ENCODE results near the gene LTA4H. TPM values are rescaled to one million over a fixed set of nuclear protein-coding genes. Genes with fewer than 3 reads are reported as not detected.

Gene LTA4H
- total RNA-seq, 2 donors from 2014 or later: 112 to 141 TPM

DNA sequence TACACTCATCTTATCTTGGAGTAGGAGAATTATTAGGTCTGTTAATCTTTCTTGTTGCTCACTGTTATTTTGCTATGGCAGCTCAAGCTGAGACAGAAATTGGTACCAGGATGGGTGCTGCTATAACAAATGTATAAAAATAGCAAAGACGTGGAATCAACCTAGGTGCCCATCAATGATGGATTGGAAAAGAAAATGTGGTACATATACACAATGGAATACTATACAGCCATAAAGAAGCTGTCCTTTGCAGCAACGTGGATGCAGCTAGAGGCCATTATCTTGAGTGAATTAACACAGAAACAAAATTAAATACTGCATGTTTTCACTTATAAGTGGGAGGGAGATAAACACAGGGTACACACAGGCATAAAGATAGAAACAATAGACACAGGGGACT, 14.8 kb upstream of the LTA4H start:
- no peaks in the 10 kb centered on the region for H3K27me3 ChIP-seq (ENCODE audit: control insufficient read depth, insufficient read depth, low read length, poor library complexity, severe bottlenecking)
- Mint-ChIP-seq H3K4me3 (no peak overlapping the region), H3K4me1 (peaks cover 25% of the 10 kb centered on the region), H3K36me3 (ENCODE audit: low read depth) (no peaks in the 10 kb centered on the region), H3K27ac (no peak overlapping the region), H3K9me3 (peaks cover 23% of the 10 kb centered on the region), H3K27me3 (ENCODE audit: insufficient read depth) (peaks cover 2% of the 10 kb centered on the region)
- H3K4me3 ChIP-seq (ENCODE audit: low read length): no peak overlapping the region
- H3K9ac ChIP-seq (ENCODE audit: extremely low read depth, low read length, poor library complexity, severe bottlenecking): no peak overlapping the region
- no peak overlapping the region for H3K27ac ChIP-seq (ENCODE audit: low read depth, low read length)
- peaks cover 10% of the 10 kb centered on the region for H3K4me1 ChIP-seq (ENCODE audit: control insufficient read depth, insufficient read depth, low read length)
- TF ChIP-seq, protein P1, sequence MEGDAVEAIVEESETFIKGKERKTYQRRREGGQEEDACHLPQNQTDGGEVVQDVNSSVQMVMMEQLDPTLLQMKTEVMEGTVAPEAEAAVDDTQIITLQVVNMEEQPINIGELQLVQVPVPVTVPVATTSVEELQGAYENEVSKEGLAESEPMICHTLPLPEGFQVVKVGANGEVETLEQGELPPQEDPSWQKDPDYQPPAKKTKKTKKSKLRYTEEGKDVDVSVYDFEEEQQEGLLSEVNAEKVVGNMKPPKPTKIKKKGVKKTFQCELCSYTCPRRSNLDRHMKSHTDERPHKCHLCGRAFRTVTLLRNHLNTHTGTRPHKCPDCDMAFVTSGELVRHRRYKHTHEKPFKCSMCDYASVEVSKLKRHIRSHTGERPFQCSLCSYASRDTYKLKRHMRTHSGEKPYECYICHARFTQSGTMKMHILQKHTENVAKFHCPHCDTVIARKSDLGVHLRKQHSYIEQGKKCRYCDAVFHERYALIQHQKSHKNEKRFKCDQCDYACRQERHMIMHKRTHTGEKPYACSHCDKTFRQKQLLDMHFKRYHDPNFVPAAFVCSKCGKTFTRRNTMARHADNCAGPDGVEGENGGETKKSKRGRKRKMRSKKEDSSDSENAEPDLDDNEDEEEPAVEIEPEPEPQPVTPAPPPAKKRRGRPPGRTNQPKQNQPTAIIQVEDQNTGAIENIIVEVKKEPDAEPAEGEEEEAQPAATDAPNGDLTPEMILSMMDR (conservative IDR thresholded peaks at IDR 0.05): no peak
- H3K9me3 ChIP-seq (ENCODE audit: control insufficient read depth, low read length): peaks cover 11% of the 10 kb centered on the region
- 80% methylated on average over 2 of the region's 2 CpGs; no CpG with 5 or more reads in 1 of the 2 experiments for WGBS, 2 experiments (ENCODE audit: insufficient coverage in 1 of 2, insufficient read length in 1 of 2)
- H3K36me3 ChIP-seq (ENCODE audit: control insufficient read depth, insufficient read depth, low read length): no peaks in the 10 kb centered on the region
- no peak for DNase-seq

DNA sequence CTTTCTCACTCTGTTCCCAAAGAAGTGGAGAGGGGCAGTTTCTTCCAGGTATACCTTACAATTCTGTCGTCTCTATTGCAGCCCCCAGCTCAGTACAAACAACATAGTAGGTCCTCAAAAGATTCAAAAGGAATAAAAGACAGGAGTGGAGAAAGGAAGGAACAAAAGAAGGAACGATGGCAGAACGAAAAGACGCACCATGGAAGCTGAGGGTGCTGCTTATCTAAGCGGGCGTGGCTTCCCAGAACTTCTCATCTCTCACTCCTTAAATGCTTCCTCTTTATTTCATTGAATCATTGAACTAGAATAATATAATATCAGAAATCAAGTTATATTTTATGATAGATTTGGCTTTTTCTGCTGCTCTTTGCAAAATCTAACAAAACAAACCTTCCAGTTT, 13.7 kb upstream of the LTA4H start:
- Histone ChIP-seq H3K4me3 (ENCODE audit: low read length) (no peak overlapping the region), H3K9ac (ENCODE audit: extremely low read depth, low read length, poor library complexity, severe bottlenecking) (no peak overlapping the region), H3K9me3 (ENCODE audit: control insufficient read depth, low read length) (peaks cover 11% of the 10 kb centered on the region), H3K4me1 (ENCODE audit: control insufficient read depth, insufficient read depth, low read length) (peaks cover 10% of the 10 kb centered on the region), H3K27ac (ENCODE audit: low read depth, low read length) (no peak overlapping the region), H3K27me3 (ENCODE audit: control insufficient read depth, insufficient read depth, low read length, poor library complexity, severe bottlenecking) (no peaks in the 10 kb centered on the region), H3K36me3 (ENCODE audit: control insufficient read depth, insufficient read depth, low read length) (no peaks in the 10 kb centered on the region)
- Mint-ChIP-seq H3K9me3 (peaks cover 23% of the 10 kb centered on the region), H3K27ac (no peak overlapping the region), H3K27me3 (ENCODE audit: insufficient read depth) (peaks cover 2% of the 10 kb centered on the region), H3K4me3 (no peak overlapping the region), H3K4me1 (peaks cover 25% of the 10 kb centered on the region), H3K36me3 (ENCODE audit: low read depth) (no peaks in the 10 kb centered on the region)
- TF ChIP-seq, protein P1 (conservative IDR thresholded peaks at IDR 0.05): no peak
- no peak for DNase-seq
- 90% methylated on average over 6 of the region's 6 CpGs; no CpG with 5 or more reads in 1 of the 2 experiments for WGBS, 2 experiments (ENCODE audit: insufficient coverage in 1 of 2, insufficient read length in 1 of 2)

DNA sequence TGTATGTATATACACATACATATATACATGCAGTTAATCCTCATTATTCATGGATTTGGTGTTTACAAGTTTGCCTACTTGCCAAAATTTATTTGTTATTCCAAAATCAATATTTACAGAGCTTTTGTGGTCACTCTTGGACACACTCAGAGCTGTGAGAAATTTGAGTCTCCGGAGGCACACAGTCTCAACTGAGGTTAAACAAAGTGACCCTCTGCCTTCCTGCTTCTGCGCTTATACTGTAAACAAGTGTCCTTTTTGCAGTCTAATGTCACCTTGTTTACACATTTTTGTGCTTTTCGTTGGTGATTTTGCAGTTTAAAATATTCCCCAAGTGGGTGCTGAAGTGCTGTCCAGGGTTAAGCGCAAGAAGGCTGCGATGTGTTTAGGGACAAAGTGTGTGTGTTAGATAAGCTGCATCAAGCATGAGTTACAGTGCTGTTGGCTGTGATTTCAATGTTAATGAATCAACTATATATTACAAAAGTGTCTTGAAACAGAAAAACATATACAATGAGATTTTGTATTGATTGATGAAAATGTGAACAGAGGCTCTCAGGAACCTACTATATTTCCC, 13.1 kb upstream of the LTA4H start:
- 83 to 95% methylated on average over 3 to 5 of the region's 5 CpGs for WGBS, 2 experiments (ENCODE audit: insufficient coverage in 1 of 2, insufficient read length in 1 of 2)
- no peak for DNase-seq
- TF ChIP-seq, protein P1 (conservative IDR thresholded peaks at IDR 0.05): no peak
- peaks cover 17% of the 10 kb centered on the region for H3K9me3 Mint-ChIP-seq
- Histone ChIP-seq H3K36me3 (ENCODE audit: control insufficient read depth, insufficient read depth, low read length) (no peaks in the 10 kb centered on the region), H3K4me1 (ENCODE audit: control insufficient read depth, insufficient read depth, low read length) (peaks cover 10% of the 10 kb centered on the region), H3K4me3 (ENCODE audit: low read length) (no peak overlapping the region), H3K27me3 (ENCODE audit: control insufficient read depth, insufficient read depth, low read length, poor library complexity, severe bottlenecking) (no peaks in the 10 kb centered on the region), H3K9me3 (ENCODE audit: control insufficient read depth, low read length) (peaks cover 11% of the 10 kb centered on the region), H3K27ac (ENCODE audit: low read depth, low read length) (no peak overlapping the region), H3K9ac (ENCODE audit: extremely low read depth, low read length, poor library complexity, severe bottlenecking) (no peak overlapping the region)
- peaks cover 27% of the 10 kb centered on the region for H3K4me1 Mint-ChIP-seq
- peaks cover 4% of the 10 kb centered on the region for H3K27me3 Mint-ChIP-seq (ENCODE audit: insufficient read depth)
- H3K27ac Mint-ChIP-seq: no peak overlapping the region
- no peak overlapping the region for H3K4me3 Mint-ChIP-seq
- no peaks in the 10 kb centered on the region for H3K36me3 Mint-ChIP-seq (ENCODE audit: low read depth)
